ENCODE data around the gene SEMA4C.

DNA sequence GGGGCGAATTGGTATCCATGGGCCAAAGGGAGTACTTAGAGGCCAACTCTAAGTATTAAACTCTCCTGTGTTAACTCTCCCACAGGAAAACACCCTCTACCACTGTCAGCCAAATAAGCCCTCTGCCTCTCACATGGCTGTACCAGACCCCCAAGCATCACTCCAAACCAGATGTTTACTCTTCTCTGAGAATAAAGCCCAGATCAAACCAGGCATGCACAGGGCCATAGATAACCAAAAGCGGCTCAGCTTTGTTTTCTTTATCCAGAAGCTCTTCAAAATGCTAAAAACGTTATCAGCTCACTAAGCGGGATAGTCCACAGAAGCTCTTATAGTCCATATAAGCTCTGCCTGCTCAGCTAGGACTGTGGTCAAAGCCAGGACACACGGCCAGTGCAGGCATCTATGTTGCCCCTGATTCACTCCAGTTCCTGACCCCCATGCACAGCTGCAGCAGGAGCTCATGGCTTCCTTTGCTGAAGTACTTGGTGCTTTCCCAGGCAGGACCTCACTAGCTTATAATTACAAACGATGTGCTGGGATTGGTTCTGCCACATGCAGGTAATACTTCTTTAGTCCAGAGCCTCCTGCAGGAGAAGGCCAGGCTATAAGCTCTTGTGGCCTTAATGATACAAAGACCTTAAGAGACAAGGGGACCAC is 21.0 kb upstream of the SEMA4C start:
- TF ChIP-seq TAF1 (IDR thresholded peaks at IDR 0.05; ENCODE audit: borderline replicate concordance, low read depth, low read length) (no peak), MXI1 (IDR thresholded peaks at IDR 0.05; ENCODE audit: low read depth, low read length) (no peak), EP300 (IDR thresholded peaks at IDR 0.05; ENCODE audit: borderline replicate concordance in 1 of 2, low read depth in 1 of 2, low read length in 1 of 2) (no peak), YY1 (IDR thresholded peaks at IDR 0.05; ENCODE audit: low read depth) (no peak), RAD21 (IDR thresholded peaks at IDR 0.05; ENCODE audit: low read length) (no peak), RCOR1 (IDR thresholded peaks at IDR 0.05; ENCODE audit: low read length) (no peak), SIN3A (IDR thresholded peaks at IDR 0.05; ENCODE audit: borderline replicate concordance, low read depth, low read length) (no peak), GATA2 (CRISPR knock-in tag; IDR thresholded peaks at IDR 0.05) (no peak), SMC3 (IDR thresholded peaks at IDR 0.05; ENCODE audit: low read depth, low read length) (no peak), POLR2AphosphoS5 (IDR thresholded peaks at IDR 0.05; ENCODE audit: low read depth, low read length) (no peak)
- TF ChIP-seq, protein P1, sequence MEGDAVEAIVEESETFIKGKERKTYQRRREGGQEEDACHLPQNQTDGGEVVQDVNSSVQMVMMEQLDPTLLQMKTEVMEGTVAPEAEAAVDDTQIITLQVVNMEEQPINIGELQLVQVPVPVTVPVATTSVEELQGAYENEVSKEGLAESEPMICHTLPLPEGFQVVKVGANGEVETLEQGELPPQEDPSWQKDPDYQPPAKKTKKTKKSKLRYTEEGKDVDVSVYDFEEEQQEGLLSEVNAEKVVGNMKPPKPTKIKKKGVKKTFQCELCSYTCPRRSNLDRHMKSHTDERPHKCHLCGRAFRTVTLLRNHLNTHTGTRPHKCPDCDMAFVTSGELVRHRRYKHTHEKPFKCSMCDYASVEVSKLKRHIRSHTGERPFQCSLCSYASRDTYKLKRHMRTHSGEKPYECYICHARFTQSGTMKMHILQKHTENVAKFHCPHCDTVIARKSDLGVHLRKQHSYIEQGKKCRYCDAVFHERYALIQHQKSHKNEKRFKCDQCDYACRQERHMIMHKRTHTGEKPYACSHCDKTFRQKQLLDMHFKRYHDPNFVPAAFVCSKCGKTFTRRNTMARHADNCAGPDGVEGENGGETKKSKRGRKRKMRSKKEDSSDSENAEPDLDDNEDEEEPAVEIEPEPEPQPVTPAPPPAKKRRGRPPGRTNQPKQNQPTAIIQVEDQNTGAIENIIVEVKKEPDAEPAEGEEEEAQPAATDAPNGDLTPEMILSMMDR (IDR thresholded peaks at IDR 0.05), result no peak
- TF ChIP-seq, protein P2, sequence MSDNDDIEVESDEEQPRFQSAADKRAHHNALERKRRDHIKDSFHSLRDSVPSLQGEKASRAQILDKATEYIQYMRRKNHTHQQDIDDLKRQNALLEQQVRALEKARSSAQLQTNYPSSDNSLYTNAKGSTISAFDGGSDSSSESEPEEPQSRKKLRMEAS (IDR thresholded peaks at IDR 0.05; ENCODE audit: low read depth), result no peak
- TF ChIP-seq, protein P3, sequence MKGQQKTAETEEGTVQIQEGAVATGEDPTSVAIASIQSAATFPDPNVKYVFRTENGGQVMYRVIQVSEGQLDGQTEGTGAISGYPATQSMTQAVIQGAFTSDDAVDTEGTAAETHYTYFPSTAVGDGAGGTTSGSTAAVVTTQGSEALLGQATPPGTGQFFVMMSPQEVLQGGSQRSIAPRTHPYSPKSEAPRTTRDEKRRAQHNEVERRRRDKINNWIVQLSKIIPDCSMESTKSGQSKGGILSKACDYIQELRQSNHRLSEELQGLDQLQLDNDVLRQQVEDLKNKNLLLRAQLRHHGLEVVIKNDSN (IDR thresholded peaks at IDR 0.05; ENCODE audit: borderline replicate concordance, low read depth), result no peak
- TF ChIP-seq, protein P4, sequence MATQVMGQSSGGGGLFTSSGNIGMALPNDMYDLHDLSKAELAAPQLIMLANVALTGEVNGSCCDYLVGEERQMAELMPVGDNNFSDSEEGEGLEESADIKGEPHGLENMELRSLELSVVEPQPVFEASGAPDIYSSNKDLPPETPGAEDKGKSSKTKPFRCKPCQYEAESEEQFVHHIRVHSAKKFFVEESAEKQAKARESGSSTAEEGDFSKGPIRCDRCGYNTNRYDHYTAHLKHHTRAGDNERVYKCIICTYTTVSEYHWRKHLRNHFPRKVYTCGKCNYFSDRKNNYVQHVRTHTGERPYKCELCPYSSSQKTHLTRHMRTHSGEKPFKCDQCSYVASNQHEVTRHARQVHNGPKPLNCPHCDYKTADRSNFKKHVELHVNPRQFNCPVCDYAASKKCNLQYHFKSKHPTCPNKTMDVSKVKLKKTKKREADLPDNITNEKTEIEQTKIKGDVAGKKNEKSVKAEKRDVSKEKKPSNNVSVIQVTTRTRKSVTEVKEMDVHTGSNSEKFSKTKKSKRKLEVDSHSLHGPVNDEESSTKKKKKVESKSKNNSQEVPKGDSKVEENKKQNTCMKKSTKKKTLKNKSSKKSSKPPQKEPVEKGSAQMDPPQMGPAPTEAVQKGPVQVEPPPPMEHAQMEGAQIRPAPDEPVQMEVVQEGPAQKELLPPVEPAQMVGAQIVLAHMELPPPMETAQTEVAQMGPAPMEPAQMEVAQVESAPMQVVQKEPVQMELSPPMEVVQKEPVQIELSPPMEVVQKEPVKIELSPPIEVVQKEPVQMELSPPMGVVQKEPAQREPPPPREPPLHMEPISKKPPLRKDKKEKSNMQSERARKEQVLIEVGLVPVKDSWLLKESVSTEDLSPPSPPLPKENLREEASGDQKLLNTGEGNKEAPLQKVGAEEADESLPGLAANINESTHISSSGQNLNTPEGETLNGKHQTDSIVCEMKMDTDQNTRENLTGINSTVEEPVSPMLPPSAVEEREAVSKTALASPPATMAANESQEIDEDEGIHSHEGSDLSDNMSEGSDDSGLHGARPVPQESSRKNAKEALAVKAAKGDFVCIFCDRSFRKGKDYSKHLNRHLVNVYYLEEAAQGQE (IDR thresholded peaks at IDR 0.05; ENCODE audit: low read depth, low read length), result no peak

Measured in SK-N-SH (cell line).